AG04450 (cell line): ENCODE measurements around the gene DACH2. TPM values are rescaled to one million over a fixed set of nuclear protein-coding genes. Genes with fewer than 3 reads are reported as not detected.

ENCODE experiments used
- CTCF ChIA-PET: fragments of 300-600, 350-600 bp; formaldehyde crosslinking; extraction: SDS; loops from one replicate; lab custom pipeline; 2022; ENCODE audit warnings: antibody characterized with exemption, inconsistent platforms; lab: Charles Lee
- POLR2A ChIA-PET: fragments of 350-600 bp; formaldehyde crosslinking; extraction: SDS; loops from one replicate; lab custom pipeline; 2021; ENCODE audit warnings: antibody characterized with exemption, inconsistent platforms; lab: Yijun Ruan, JAX
- DNase-seq: peaks from one replicate; pipeline ENCODE4 v3.0.0-alpha.2; 2011; ENCODE audit warnings: low read depth, low spot score
- H3K27ac ChIP-seq: one replicate; pipeline ENCODE4 v1.5.1; 2012; ENCODE audit warnings: low read depth, low read length, control low read depth
- H3K27me3 ChIP-seq: one replicate; pipeline ENCODE4 v1.6.0; 2012; ENCODE audit warnings: low read length; ENCODE audit not compliant: control insufficient read depth, insufficient read depth
- H3K4me3 ChIP-seq: 2 replicates; pipeline ENCODE4 v1.5.1; 2011; ENCODE audit warnings: mild to moderate bottlenecking, low read depth, low read length, control low read depth
- H3K9me3 ChIP-seq: 2 replicates; pipeline ENCODE4 v1.5.1; 2012; ENCODE audit warnings: low read length; ENCODE audit not compliant: control insufficient read depth, insufficient read depth
- CTCF ChIP-seq: IDR thresholded peaks from 2 replicates; pipeline ENCODE4 v1.5.1; 2011; ENCODE audit warnings: low read depth, low read length, control low read depth, inconsistent platforms
- polyA plus RNA-seq: library from polyadenylated mRNA; depleted of rRNA; stranded (reverse); fragments of >200 nt; gene quantifications from 2 replicates; pipeline ENCODE4 v1.2.3, GENCODE V29; 2011

The DACH2 gene
- polyA plus RNA-seq, 1 experiment, result 0.61 TPM

DNA sequence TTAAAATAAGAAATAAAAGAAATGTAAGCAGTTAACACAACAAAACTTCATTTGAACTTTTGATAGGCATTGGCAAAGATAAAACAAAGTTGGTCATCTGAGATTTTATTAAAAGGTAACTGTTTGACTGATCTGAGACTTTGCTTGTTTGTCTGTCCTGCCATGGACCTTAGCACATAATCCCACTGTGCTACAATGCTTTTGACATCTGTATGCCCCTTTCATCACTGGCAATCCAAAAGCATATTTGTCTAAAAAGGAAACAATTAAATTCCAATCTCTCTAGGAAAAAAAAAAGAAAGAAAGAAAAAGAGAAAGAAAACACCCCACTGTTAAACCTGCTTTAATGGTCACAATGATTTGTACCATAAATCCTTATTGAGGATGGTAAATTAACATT, 231.0 kb downstream of the DACH2 start:
- H3K27me3 ChIP-seq, result no peaks in the 10 kb centered on the region
- no peak overlapping the region for H3K4me3 ChIP-seq
- no peak overlapping the region for H3K27ac ChIP-seq
- H3K9me3 ChIP-seq, result no peaks in the 10 kb centered on the region
- DNase-seq, result no peak
- POLR2A ChIA-PET, result no interaction called here
- TF ChIP-seq CTCF, result no peak
- CTCF ChIA-PET, result no interaction called here

DNA sequence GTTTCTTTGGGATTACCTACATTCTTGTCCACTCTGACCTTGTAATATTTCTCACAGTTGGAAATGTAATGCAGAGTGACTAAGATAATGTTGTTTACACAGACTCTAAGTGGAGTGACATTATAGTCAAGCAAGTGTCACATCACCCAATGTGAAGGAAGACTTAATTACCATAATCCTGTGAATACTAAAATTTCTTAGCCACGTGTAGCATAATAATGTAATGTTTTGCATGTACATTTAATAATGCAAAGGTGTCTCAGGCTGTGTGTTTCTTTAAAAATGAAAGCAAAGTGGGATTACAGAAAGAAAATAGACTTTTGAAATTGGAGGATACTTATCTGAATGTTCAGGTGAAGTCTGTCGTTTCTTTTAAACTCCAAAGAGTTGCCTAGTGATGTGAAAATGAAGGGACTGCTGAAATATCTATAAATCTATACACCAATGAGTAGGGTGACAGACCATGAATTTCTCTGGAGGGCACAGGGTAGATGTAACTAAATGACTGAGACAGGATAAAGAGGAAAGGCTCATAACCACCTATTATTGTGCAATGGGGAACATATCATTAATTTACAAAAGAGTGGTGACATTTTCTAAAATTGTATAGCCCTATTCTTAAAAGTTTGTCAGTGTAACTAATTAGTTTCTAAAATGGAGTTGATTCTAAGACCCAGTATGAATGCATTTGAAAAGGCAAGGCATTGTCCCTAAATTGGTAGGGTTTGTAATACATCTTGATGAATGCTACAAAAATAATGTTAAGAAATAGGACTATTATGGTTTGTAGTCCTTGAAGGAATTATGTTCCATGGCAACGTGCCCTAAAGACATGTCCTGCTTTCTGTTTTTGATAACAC, 235.7 kb downstream of the DACH2 start:
- POLR2A ChIA-PET, result no interaction called here
- DNase-seq, result no peak
- no peak overlapping the region for H3K27ac ChIP-seq
- no peaks in the 10 kb centered on the region for H3K27me3 ChIP-seq
- H3K9me3 ChIP-seq, result no peaks in the 10 kb centered on the region
- CTCF ChIA-PET, result no interaction called here
- TF ChIP-seq CTCF, result no peak
- no peak overlapping the region for H3K4me3 ChIP-seq

DNA sequence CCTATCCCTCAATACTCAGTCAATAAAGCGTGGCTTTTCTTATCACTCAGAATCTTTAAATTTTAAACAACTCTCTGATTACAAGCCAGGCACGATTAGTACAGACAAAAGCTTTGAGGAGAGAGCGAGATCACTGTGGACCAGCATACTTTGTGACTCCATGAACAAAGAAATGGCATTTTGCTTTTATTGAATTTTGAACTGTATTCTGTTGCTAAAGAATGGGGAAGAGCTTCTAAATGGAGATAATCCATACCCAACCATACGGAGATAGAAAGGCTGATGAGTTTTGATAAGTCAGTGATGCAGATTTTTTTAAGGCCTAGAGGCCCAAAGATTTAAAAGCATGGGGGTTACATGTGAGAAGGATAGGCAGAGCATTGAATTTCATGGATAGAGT, 259.1 kb downstream of the DACH2 start:
- Histone ChIP-seq H3K4me3 (no peak overlapping the region), H3K27me3 (no peaks in the 10 kb centered on the region), H3K27ac (no peak overlapping the region), H3K9me3 (no peaks in the 10 kb centered on the region)
- POLR2A ChIA-PET, result no interaction called here
- CTCF ChIA-PET, result no interaction called here
- no peak for DNase-seq
- no peak for TF ChIP-seq CTCF

DNA sequence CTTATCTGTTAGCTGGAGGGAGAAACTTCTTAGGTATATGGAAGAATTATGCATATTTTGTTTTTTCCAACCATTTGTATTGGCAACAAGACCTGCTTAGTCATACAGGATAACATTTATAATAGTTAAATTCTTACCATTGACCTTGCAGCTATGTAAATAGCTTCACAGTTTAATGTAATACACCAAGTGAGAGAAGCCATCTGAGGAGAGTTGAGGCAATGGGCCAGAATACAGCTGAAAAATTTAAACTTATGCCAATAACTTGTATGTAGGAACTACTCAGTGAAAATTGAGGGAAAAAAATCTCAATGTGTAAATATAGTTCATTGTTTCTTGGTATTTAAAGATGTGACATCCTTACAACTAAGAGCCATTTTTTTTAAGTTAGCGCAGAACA, 273.5 kb downstream of the DACH2 start:
- no peak for TF ChIP-seq CTCF
- ChIA-PET CTCF (no interaction called here), POLR2A (no interaction called here)
- Histone ChIP-seq H3K4me3 (no peak overlapping the region), H3K27ac (no peak overlapping the region), H3K27me3 (no peaks in the 10 kb centered on the region), H3K9me3 (no peaks in the 10 kb centered on the region)
- DNase-seq, result no peak

- Histone ChIP-seq H3K27me3 (no peaks in the 10 kb centered on the region), H3K27ac (no peak overlapping the region), H3K4me3 (no peak overlapping the region), H3K9me3 (no peaks in the 10 kb centered on the region)
- ChIA-PET POLR2A (no interaction called here), CTCF (no interaction called here)
- TF ChIP-seq CTCF, result no peak
- no peak for DNase-seq
Observed at GRCh38 chrX:86436116-86436515, 287.9 kb downstream of the DACH2 start.
